ENCODE results near the gene GTF3C4. TPM values are rescaled to one million over a fixed set of nuclear protein-coding genes. Genes with fewer than 3 reads are reported as not detected.

The GTF3C4 gene
- total and polyA plus RNA-seq, 10 of the 15 experiments (the other 5 are each of a cell fraction or from before 2014, with no cell fraction given), result 3.2 to 18.9 (median 8.2) TPM

- no peak for TF ChIP-seq PRDM15 (CRISPR knock-in tag; IDR thresholded peaks at IDR 0.05)
- TF ChIP-seq USF1 (IDR thresholded peaks at IDR 0.05; ENCODE audit: borderline replicate concordance, extremely low read length, insufficient read depth, low read depth, low read length), result peak; percentile 89
- no peak for TF ChIP-seq MTA3 (IDR thresholded peaks at IDR 0.05; ENCODE audit: borderline replicate concordance, low read length)
- peak; percentile 73; the same call in 1 of the 2 replicates for TF ChIP-seq NBN (IDR thresholded peaks at IDR 0.05)
- TF ChIP-seq BCL11A (IDR thresholded peaks at IDR 0.05; ENCODE audit: low read depth, low read length), result no peak
- TF ChIP-seq CREB1 (IDR thresholded peaks at IDR 0.05; ENCODE audit: low read depth), result peak; percentile 44; the same call in 1 of the 2 replicates
- no peak for TF ChIP-seq SPI1 (IDR thresholded peaks at IDR 0.05; ENCODE audit: borderline replicate concordance, insufficient read depth, low read depth, low read length)
- TF ChIP-seq NKRF (conservative IDR thresholded peaks at IDR 0.05), result peak; percentile 98
- TF ChIP-seq DPF2 (IDR thresholded peaks at IDR 0.05), result peak; percentile 65; the same call in 1 of the 2 replicates
- TF ChIP-seq FOS (IDR thresholded peaks at IDR 0.05; ENCODE audit: borderline replicate concordance, extremely low read depth, insufficient read length), result no peak
- no peak for TF ChIP-seq NFYA (IDR thresholded peaks at IDR 0.05; ENCODE audit: borderline replicate concordance, low read depth, low read length)
- TF ChIP-seq RCOR1 (conservative IDR thresholded peaks at IDR 0.05; ENCODE audit: low read depth, low read length), result no peak
- TF ChIP-seq ELK1 (IDR thresholded peaks at IDR 0.05; ENCODE audit: low read depth, low read length), result no peak
- peak; percentile 66 for TF ChIP-seq RELB (IDR thresholded peaks at IDR 0.05; ENCODE audit: low read depth)
- no peak for TF ChIP-seq SKIL (IDR thresholded peaks at IDR 0.05; ENCODE audit: low read depth, poor library complexity, severe bottlenecking)
- TF ChIP-seq ZNF24 (IDR thresholded peaks at IDR 0.05), result 0 out of 2 replicates have a peak, but pooled peaks have one; percentile 38
Observed at GRCh38 chr9:132669698-132670456, 387 bp upstream of the GTF3C4 start, which contains the start of gene DDX31 (continued).
